A549 (cell line): ENCODE measurements around the gene ZNF77. TPM values are rescaled to one million over a fixed set of nuclear protein-coding genes. Genes with fewer than 3 reads are reported as not detected.
"Not testable (repeated sequence)": the region's sequence is repeated elsewhere in the genome, so short reads cannot be mapped to it uniquely, and the experiment has no call there.

ENCODE experiments used
- ATAC-seq, 2 experiments: fragments of 200-7000 bp in 1 of 2; fragments of >200 bp in 1 of 2; cut with Nextera tagmentation in 1 of 2; cut with Tn5 transposase in 1 of 2; 3 replicates each; pipeline versions ENCODE4 v1.8.0 to v1.9.1; 2018 to 2020; ENCODE audit warnings: mild to moderate bottlenecking in 1 of 2, moderate library complexity in 1 of 2
- CTCF ChIA-PET: fragments of 300-600 bp; sonication (Branson Sonifier 250); formaldehyde crosslinking; extraction: SDS; loops from one replicate; lab custom pipeline; 2021; ENCODE audit warnings: antibody characterized with exemption, inconsistent platforms; lab: Yijun Ruan, JAX
- POLR2A ChIA-PET: fragments of 350-600 bp; formaldehyde crosslinking; extraction: SDS; loops from one replicate; lab custom pipeline; 2021; ENCODE audit warnings: antibody characterized with exemption, inconsistent platforms; lab: Yijun Ruan, JAX
- DNase-seq, 2 experiments: peaks; one replicate each; pipeline versions ENCODE4 v3.0.0 to v3.0.0-alpha.2; 2011 to 2016; ENCODE audit warnings: low read depth in 1 of 2, low spot score in 1 of 2
- FAIRE-seq: peaks from 2 replicates; lab custom pipeline; 2011; peaks lifted over from hg19 to GRCh38; lab: Jason Lieb, UNC
- H3K27ac ChIP-seq, 2 experiments: fragments of >200 bp; sonication (Bioruptor Twin); formaldehyde crosslinking; 3 replicates each; pipeline ENCODE4 v1.5.1; 2016 to 2017
- H3K4me1 ChIP-seq: fragments of >200 bp; sonication (Bioruptor Twin); formaldehyde crosslinking; 3 replicates; pipeline ENCODE4 v1.6.1; 2016
- H3K4me2 ChIP-seq: fragments of >200 bp; sonication (Bioruptor Twin); formaldehyde crosslinking; 3 replicates; pipeline ENCODE4 v1.6.1; 2016
- H3K4me3 ChIP-seq: fragments of >200 bp; sonication (Bioruptor Twin); formaldehyde crosslinking; 3 replicates; pipeline ENCODE4 v1.5.1; 2016
- H3K9me3 ChIP-seq: fragments of >200 bp; sonication (Bioruptor Twin); formaldehyde crosslinking; 3 replicates; pipeline ENCODE4 v1.6.1; 2016
- EHF ChIP-seq: fragments of 250-450 bp; sonication (Bioruptor Pico); IDR thresholded peaks from 2 replicates; pipeline ENCODE4 v1.5.0; 2020; ENCODE audit warnings: mild to moderate bottlenecking
- EHMT2 ChIP-seq: fragments of 200-600 bp; sonication (generic); IDR thresholded peaks from 2 replicates; pipeline ENCODE4 v1.6.1; 2016; ENCODE audit warnings: antibody characterized with exemption, low read depth, mild to moderate bottlenecking, moderate library complexity
- HOXB5 ChIP-seq: fragments of 250-450 bp; sonication (Bioruptor Pico); IDR thresholded peaks from 2 replicates; pipeline ENCODE4 v1.5.0; 2020; ENCODE audit warnings: mild to moderate bottlenecking, moderate library complexity
- KDM5A ChIP-seq: fragments of 200-600 bp; sonication (generic); IDR thresholded peaks from 2 replicates; pipeline ENCODE4 v1.6.1; 2016; ENCODE audit warnings: antibody characterized with exemption, mild to moderate bottlenecking
- NFE2L2 ChIP-seq: fragments of 150-350 bp; conservative IDR thresholded peaks from 2 replicates; pipeline ENCODE4 v1.6.1; 2014; ENCODE audit warnings: low read length
- NPAS2 ChIP-seq: fragments of 250-450 bp; sonication (Bioruptor Pico); IDR thresholded peaks from 2 replicates; pipeline ENCODE4 v1.8.0; 2022; ENCODE audit warnings: mild to moderate bottlenecking, moderate library complexity, borderline replicate concordance
- NR3C1 ChIP-seq: fragments of >200 bp; sonication (Bioruptor Twin); formaldehyde crosslinking; IDR thresholded peaks from 3 replicates; pipeline ENCODE4 v1.6.1; 2017
- POLR2AphosphoS2 ChIP-seq: conservative IDR thresholded peaks from 2 replicates; pipeline ENCODE4 v1.6.1; 2012; ENCODE audit warnings: low read length, improper control_type of control experiment, inconsistent platforms
- RFX5 ChIP-seq: fragments of 450-650 bp; IDR thresholded peaks from 2 replicates; pipeline ENCODE4 v1.7.1; 2014; ENCODE audit warnings: antibody characterized with exemption, mild to moderate bottlenecking, moderate library complexity
- SREBF2 ChIP-seq: fragments of 450-650 bp; IDR thresholded peaks from 2 replicates; pipeline ENCODE4 v1.6.1; 2014; ENCODE audit warnings: mild to moderate bottlenecking, moderate library complexity
- ZNF302 ChIP-seq: fragments of 250-450 bp; sonication (Bioruptor Pico); IDR thresholded peaks from 2 replicates; pipeline ENCODE4 v1.9.0; 2021; ENCODE audit warnings: inconsistent platforms, mild to moderate bottlenecking, moderate library complexity
- WGBS: methylation state at CpG from one replicate; pipeline ENCODE4 v1.1.6; 2017; ENCODE audit errors: missing lambda C conversion rate; 5-methylcytosine and 5-hydroxymethylcytosine counted together
- polyA plus RNA-seq, 4 experiments: library from polyadenylated mRNA; depleted of rRNA in 3 of 4; stranded (reverse); fragments of >200 nt; fragmentation: RNase III in 1 of 4; extraction: RNeasy Plus Mini Kit Qiagen cat#74134 plus additional on column Dnase treatment in 1 of 4; gene quantifications; 2 replicates in 3 of 4; 3 replicates in 1 of 4; pipeline ENCODE4 v1.2.3, GENCODE V29; 2011 to 2017
- TF ChIP-seq, protein P1 (sequence below): fragments of >200 bp; sonication (Bioruptor Twin); formaldehyde crosslinking; IDR thresholded peaks from 3 replicates; pipeline ENCODE4 v1.6.1; 2016
- TF ChIP-seq, protein P2 (sequence below): IDR thresholded peaks from 2 replicates; pipeline ENCODE4 v1.6.1; 2012
- TF ChIP-seq, protein P3 (sequence below): IDR thresholded peaks from 2 replicates; pipeline ENCODE4 v1.6.1; 2012
- TF ChIP-seq, protein P4 (sequence below): fragments of 150-350 bp; IDR thresholded peaks from 2 replicates; pipeline ENCODE4 v1.6.1; 2014; ENCODE audit warnings: low read depth, mild to moderate bottlenecking, low read length
- TF ChIP-seq, protein P5 (sequence below): fragments of 250-450 bp; sonication (Bioruptor Pico); IDR thresholded peaks from 2 replicates; pipeline ENCODE4 v1.5.0; 2021; ENCODE audit warnings: mild to moderate bottlenecking, moderate library complexity, borderline replicate concordance
- TF ChIP-seq, protein P6 (sequence below): fragments of 450-650 bp; IDR thresholded peaks from 2 replicates; pipeline ENCODE4 v1.6.1; 2014; ENCODE audit warnings: antibody characterized with exemption
- TF ChIP-seq, protein P7 (sequence below): fragments of 200-600 bp; sonication (generic); IDR thresholded peaks from 2 replicates; pipeline ENCODE4 v1.6.1; 2016; ENCODE audit warnings: antibody characterized with exemption, mild to moderate bottlenecking, moderate library complexity
- TF ChIP-seq, protein P8 (sequence below): fragments of >200 bp; sonication (Bioruptor Twin); formaldehyde crosslinking; IDR thresholded peaks from 2 replicates; pipeline ENCODE4 v1.6.1; 2016

ZNF77 gene
- polyA plus RNA-seq, 2 of the 4 experiments (the other 2 are of a cell fraction): 1.7 to 3.4 TPM

DNA sequence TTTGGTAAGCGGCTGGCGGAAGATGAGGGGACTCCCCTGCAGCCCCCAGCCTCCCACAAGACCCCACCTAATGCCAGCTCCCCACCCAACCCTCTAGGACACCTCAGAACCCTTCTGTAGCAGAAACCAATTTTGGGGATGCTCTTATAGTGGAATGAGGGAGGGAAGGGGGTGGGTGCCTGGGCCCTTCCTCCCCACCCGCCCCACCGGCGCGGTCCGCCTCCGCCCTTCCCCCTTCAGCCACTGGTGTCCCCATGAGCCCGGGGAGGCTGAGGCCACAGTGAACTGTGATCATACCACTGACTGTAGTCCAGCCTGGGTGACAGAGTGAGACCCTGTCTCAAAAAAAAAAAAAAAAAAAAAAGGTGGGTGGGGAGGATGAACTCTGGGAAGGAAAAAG, 48.8 kb upstream of the ZNF77 start:
- WGBS: 78% methylated on average over 2 of the region's 9 CpGs
- ChIA-PET POLR2A (no interaction called here), CTCF (no interaction called here)
- no peak for ATAC-seq
- Histone ChIP-seq H3K4me1 (no peaks in the 10 kb centered on the region), H3K9me3 (no peaks in the 10 kb centered on the region), H3K27ac (no peak overlapping the region), H3K4me2 (no peak overlapping the region), H3K4me3 (no peak overlapping the region)
- no peak for TF ChIP-seq SREBF2
- TF ChIP-seq NFE2L2: no peak
- no peak for TF ChIP-seq ZNF302 (CRISPR knock-in tag)
- TF ChIP-seq, all 56 proteins: peak for 0
- DNase-seq: no peak
- no peak for FAIRE-seq

DNA sequence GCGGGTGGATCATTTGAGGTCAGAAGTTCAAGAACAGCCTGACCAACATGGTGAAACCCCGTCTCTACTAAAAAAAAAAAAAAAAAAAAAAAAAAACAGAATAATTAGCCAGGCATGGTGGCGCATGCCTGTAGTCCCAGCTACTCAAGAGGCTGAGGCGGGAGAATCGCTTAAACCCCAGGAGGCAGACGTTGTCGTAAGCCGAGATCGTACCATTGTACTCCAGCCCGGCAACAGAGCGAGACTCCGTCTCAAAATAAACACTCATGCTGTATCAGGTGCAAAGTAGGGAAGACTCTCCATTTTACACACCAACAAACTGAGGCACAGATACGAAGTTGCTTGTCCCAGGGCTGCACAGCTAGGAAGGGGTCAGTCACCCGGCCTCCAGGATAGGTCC, 48.2 kb upstream of the ZNF77 start:
- ATAC-seq (no peak), DNase-seq (no peak), FAIRE-seq (no peak)
- H3K27ac ChIP-seq: no peak overlapping the region
- no peak overlapping the region for H3K4me2 ChIP-seq
- CTCF ChIA-PET: no interaction called here
- no peak overlapping the region for H3K4me3 ChIP-seq
- no peak for TF ChIP-seq KDM5A
- TF ChIP-seq HOXB5: no peak
- TF ChIP-seq, protein P1, sequence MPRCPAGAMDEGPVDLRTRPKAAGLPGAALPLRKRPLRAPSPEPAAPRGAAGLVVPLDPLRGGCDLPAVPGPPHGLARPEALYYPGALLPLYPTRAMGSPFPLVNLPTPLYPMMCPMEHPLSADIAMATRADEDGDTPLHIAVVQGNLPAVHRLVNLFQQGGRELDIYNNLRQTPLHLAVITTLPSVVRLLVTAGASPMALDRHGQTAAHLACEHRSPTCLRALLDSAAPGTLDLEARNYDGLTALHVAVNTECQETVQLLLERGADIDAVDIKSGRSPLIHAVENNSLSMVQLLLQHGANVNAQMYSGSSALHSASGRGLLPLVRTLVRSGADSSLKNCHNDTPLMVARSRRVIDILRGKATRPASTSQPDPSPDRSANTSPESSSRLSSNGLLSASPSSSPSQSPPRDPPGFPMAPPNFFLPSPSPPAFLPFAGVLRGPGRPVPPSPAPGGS: no peak
- no peak for TF ChIP-seq EHF (CRISPR knock-in tag)
- TF ChIP-seq, protein P2, sequence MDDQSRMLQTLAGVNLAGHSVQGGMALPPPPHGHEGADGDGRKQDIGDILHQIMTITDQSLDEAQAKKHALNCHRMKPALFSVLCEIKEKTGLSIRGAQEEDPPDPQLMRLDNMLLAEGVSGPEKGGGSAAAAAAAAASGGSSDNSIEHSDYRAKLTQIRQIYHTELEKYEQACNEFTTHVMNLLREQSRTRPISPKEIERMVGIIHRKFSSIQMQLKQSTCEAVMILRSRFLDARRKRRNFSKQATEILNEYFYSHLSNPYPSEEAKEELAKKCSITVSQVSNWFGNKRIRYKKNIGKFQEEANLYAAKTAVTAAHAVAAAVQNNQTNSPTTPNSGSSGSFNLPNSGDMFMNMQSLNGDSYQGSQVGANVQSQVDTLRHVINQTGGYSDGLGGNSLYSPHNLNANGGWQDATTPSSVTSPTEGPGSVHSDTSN: no peak
- TF ChIP-seq, protein P3, sequence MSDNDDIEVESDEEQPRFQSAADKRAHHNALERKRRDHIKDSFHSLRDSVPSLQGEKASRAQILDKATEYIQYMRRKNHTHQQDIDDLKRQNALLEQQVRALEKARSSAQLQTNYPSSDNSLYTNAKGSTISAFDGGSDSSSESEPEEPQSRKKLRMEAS: no peak
- no peak for TF ChIP-seq SREBF2
- TF ChIP-seq NPAS2: no peak
- H3K9me3 ChIP-seq: no peaks in the 10 kb centered on the region
- H3K4me1 ChIP-seq: no peaks in the 10 kb centered on the region
- 70% methylated on average over 13 of the region's 14 CpGs for WGBS
- POLR2A ChIA-PET: no interaction called here

DNA sequence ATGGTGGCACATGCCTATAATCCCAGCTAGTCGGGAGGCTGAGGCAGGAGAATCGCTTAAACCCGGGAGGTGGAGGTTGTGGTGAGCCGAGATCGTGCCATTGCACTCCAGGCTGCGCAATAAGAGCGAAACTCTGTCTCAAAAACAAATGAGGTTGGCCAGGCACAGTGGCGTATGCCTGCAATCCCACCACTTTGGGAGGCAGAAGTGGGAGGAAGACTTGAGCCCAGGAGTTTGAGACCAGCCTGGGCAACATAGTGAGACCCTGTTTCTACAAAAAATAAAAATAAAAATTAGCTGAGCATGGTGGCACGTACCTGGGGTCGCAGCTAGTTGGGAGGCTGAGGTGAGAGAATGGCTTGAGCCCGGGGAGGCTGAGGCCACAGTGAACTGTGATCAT, 47.6 kb upstream of the ZNF77 start:
- POLR2A ChIA-PET, FAIRE-seq, H3K9me3 ChIP-seq, CTCF ChIA-PET, DNase-seq, ATAC-seq, H3K4me3 ChIP-seq, H3K4me2 ChIP-seq, H3K27ac ChIP-seq, H3K4me1 ChIP-seq: not testable (repeated sequence)
- WGBS: 64% methylated on average over 11 of the region's 11 CpGs

DNA sequence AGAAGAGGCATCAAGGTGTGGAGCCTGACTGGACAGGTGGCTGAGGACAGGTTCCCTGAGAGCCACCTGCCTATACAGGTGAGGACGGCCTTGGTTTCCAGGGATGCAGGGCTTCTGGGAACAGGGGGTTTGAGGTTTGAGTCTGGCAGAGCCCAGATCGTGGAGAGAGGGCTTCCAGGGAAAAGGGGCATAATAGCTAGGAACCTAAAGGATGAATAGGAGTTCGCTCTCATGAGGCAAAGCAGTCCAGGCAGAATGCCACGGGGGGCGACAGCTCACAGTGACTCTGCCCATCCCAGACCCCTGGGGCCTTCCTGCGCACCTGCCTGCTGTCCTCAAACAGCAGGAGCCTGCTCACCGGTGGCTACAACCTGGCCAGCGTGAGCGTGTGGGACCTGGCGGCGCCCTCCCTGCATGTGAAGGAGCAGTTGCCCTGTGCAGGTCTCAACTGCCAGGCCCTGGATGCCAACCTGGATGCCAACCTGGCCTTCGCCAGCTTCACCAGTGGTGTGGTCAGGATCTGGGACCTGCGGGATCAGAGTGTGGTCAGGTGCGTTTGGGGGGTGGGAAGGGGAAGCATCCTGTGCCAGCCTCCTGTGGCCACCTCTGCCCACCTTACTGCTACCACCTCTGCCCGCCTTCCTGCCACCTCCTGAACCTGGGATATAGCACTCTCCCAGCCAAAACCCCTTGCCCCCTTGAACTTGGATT, 44.6 kb upstream of the ZNF77 start:
- POLR2A ChIA-PET: no interaction called here
- WGBS: 76% methylated on average over 7 of the region's 15 CpGs
- DNase-seq (no peak), ATAC-seq (no peak), FAIRE-seq (no peak)
- Histone ChIP-seq H3K27ac (no peak overlapping the region), H3K4me2 (no peak overlapping the region), H3K4me3 (no peak overlapping the region), H3K4me1 (no peaks in the 10 kb centered on the region), H3K9me3 (no peaks in the 10 kb centered on the region)
- CTCF ChIA-PET: interaction anchor here (0.7 to 1.3 kb wide), 4 partner anchors 26 to 46 kb away, joined by 3 read pairs; no protein-coding TSS in a partner anchor
- TF ChIP-seq, protein P4, sequence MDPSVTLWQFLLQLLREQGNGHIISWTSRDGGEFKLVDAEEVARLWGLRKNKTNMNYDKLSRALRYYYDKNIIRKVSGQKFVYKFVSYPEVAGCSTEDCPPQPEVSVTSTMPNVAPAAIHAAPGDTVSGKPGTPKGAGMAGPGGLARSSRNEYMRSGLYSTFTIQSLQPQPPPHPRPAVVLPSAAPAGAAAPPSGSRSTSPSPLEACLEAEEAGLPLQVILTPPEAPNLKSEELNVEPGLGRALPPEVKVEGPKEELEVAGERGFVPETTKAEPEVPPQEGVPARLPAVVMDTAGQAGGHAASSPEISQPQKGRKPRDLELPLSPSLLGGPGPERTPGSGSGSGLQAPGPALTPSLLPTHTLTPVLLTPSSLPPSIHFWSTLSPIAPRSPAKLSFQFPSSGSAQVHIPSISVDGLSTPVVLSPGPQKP: no peak
- TF ChIP-seq NR3C1: no peak
- TF ChIP-seq RFX5: no peak
- TF ChIP-seq, protein P5, sequence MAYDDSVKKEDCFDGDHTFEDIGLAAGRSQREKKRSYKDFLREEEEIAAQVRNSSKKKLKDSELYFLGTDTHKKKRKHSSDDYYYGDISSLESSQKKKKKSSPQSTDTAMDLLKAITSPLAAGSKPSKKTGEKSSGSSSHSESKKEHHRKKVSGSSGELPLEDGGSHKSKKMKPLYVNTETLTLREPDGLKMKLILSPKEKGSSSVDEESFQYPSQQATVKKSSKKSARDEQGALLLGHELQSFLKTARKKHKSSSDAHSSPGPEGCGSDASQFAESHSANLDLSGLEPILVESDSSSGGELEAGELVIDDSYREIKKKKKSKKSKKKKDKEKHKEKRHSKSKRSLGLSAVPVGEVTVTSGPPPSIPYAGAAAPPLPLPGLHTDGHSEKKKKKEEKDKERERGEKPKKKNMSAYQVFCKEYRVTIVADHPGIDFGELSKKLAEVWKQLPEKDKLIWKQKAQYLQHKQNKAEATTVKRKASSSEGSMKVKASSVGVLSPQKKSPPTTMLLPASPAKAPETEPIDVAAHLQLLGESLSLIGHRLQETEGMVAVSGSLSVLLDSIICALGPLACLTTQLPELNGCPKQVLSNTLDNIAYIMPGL: no peak
- TF ChIP-seq, protein P6, sequence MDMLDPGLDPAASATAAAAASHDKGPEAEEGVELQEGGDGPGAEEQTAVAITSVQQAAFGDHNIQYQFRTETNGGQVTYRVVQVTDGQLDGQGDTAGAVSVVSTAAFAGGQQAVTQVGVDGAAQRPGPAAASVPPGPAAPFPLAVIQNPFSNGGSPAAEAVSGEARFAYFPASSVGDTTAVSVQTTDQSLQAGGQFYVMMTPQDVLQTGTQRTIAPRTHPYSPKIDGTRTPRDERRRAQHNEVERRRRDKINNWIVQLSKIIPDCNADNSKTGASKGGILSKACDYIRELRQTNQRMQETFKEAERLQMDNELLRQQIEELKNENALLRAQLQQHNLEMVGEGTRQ: no peak
- TF ChIP-seq EHMT2: no peak
- no peak for TF ChIP-seq POLR2AphosphoS2
- TF ChIP-seq, protein P7, sequence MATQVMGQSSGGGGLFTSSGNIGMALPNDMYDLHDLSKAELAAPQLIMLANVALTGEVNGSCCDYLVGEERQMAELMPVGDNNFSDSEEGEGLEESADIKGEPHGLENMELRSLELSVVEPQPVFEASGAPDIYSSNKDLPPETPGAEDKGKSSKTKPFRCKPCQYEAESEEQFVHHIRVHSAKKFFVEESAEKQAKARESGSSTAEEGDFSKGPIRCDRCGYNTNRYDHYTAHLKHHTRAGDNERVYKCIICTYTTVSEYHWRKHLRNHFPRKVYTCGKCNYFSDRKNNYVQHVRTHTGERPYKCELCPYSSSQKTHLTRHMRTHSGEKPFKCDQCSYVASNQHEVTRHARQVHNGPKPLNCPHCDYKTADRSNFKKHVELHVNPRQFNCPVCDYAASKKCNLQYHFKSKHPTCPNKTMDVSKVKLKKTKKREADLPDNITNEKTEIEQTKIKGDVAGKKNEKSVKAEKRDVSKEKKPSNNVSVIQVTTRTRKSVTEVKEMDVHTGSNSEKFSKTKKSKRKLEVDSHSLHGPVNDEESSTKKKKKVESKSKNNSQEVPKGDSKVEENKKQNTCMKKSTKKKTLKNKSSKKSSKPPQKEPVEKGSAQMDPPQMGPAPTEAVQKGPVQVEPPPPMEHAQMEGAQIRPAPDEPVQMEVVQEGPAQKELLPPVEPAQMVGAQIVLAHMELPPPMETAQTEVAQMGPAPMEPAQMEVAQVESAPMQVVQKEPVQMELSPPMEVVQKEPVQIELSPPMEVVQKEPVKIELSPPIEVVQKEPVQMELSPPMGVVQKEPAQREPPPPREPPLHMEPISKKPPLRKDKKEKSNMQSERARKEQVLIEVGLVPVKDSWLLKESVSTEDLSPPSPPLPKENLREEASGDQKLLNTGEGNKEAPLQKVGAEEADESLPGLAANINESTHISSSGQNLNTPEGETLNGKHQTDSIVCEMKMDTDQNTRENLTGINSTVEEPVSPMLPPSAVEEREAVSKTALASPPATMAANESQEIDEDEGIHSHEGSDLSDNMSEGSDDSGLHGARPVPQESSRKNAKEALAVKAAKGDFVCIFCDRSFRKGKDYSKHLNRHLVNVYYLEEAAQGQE: no peak
- TF ChIP-seq, protein P8, sequence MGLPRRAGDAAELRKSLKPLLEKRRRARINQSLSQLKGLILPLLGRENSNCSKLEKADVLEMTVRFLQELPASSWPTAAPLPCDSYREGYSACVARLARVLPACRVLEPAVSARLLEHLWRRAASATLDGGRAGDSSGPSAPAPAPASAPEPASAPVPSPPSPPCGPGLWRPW: no peak
